Vagina (tissue), 2 donors: ENCODE measurements around the gene HERC4.

Experiments used
- CTCF ChIP-seq, 3 experiments: fragments of 450-650 bp in 2 of 3; fragments of 200-600 bp in 1 of 3; sonication (generic) in 1 of 3; IDR thresholded peaks; one replicate each; pipeline ENCODE4 v1.5.1; 2017 to 2019; ENCODE audit warnings: antibody characterized with exemption in 3 of 3, mild to moderate bottlenecking in 2 of 3, moderate library complexity in 2 of 3
- POLR2A ChIP-seq, 2 donors: fragments of 450-650 bp; IDR thresholded peaks; one replicate each; pipeline ENCODE4 v1.6.1; 2017; ENCODE audit warnings: antibody characterized with exemption in 2 of 2, mild to moderate bottlenecking in 2 of 2, moderate library complexity in 2 of 2
- POLR2AphosphoS5 ChIP-seq, 2 donors: sonication (generic); formaldehyde crosslinking; IDR thresholded peaks; one replicate each; pipeline ENCODE4 v1.9.0; 2017; ENCODE audit warnings: antibody characterized with exemption in 2 of 2, mild to moderate bottlenecking in 2 of 2, low read depth in 1 of 2; ENCODE audit not compliant: insufficient read depth in 1 of 2

GRCh38 chr10:67971311-67971710 lies 103.8 kb downstream of the HERC4 start:
- TF ChIP-seq CTCF (IDR thresholded peaks at IDR 0.05) (no peak), POLR2A (IDR thresholded peaks at IDR 0.05) (no peak), POLR2AphosphoS5 (IDR thresholded peaks at IDR 0.05; ENCODE audit: insufficient read depth in 1 of 2, low read depth in 1 of 2) (no peak)
